Esophagus muscularis mucosa (tissue), 4 donors: Measurements from ENCODE around the gene EEF2K. TPM values are rescaled to one million over a fixed set of nuclear protein-coding genes. Genes with fewer than 3 reads are reported as not detected.
A peak's percentile ranks its signal among the peaks of the same experiment; 100 is the strongest.

Source experiments
- DNase-seq: peaks from one replicate; pipeline ENCODE4 v3.0.0-alpha.2; 2017; ENCODE audit errors: extremely low spot score
- H3K27ac ChIP-seq, 4 donors: fragments of 200-600 bp; sonication (generic); replicated peaks in 1 of 4; 1 replicate in 3 of 4; 2 replicates in 1 of 4; pipeline ENCODE4 v1.5.1; 2016 to 2019; ENCODE audit warnings: mild to moderate bottlenecking in 1 of 4
- H3K27me3 ChIP-seq, 4 donors: fragments of 200-600 bp; sonication (generic); one replicate each; pipeline versions ENCODE4 v1.5.1 to v1.6.0; 2016 to 2019
- H3K36me3 ChIP-seq, 4 donors: fragments of 200-600 bp; sonication (generic); one replicate each; pipeline ENCODE4 v1.5.1; 2016 to 2019
- H3K4me1 ChIP-seq, 4 donors: fragments of 200-600 bp; sonication (generic); one replicate each; pipeline ENCODE4 v1.5.1; 2016 to 2019
- H3K4me3 ChIP-seq, 4 donors: fragments of 200-600 bp; sonication (generic); 1 replicate in 2 of 4; 2 replicates in 2 of 4; pipeline ENCODE4 v1.5.1; 2016 to 2019; ENCODE audit warnings: mild to moderate bottlenecking in 4 of 4, moderate library complexity in 1 of 4
- H3K9me3 ChIP-seq, 4 donors: fragments of 200-600 bp; sonication (generic); 1 replicate in 3 of 4; 2 replicates in 1 of 4; pipeline ENCODE4 v1.5.1; 2016 to 2019
- CTCF ChIP-seq, 3 experiments: fragments of 200-600 bp in 2 of 3; fragments of 450-650 bp in 1 of 3; sonication (generic) in 2 of 3; IDR thresholded peaks; one replicate each; pipeline ENCODE4 v1.5.1; 2017 to 2019; ENCODE audit warnings: antibody characterized with exemption in 3 of 3, mild to moderate bottlenecking in 2 of 3, moderate library complexity in 1 of 3
- EP300 ChIP-seq: sonication (generic); formaldehyde crosslinking; IDR thresholded peaks from one replicate; pipeline ENCODE4 v1.6.1; 2017; ENCODE audit warnings: antibody characterized with exemption
- POLR2A ChIP-seq: fragments of 450-650 bp; IDR thresholded peaks from one replicate; pipeline ENCODE4 v1.6.1; 2017; ENCODE audit warnings: antibody characterized with exemption, moderate library complexity, mild to moderate bottlenecking, low read depth
- POLR2AphosphoS5 ChIP-seq, 2 donors: sonication (generic); formaldehyde crosslinking; IDR thresholded peaks; one replicate each; pipeline ENCODE4 v1.6.1; 2017; ENCODE audit warnings: antibody characterized with exemption in 2 of 2
- WGBS: methylation state at CpG from one replicate; pipeline ENCODE4 v1.1.5; 2018; 5-methylcytosine and 5-hydroxymethylcytosine counted together
- intact Hi-C: fragments of 100-400 bp; cut with DNase I; formaldehyde crosslinking; loops from one replicate; pipeline ENCODE4 v1.15.1; 2023
- total RNA-seq, 4 donors: library from RNA; depleted of rRNA; stranded (reverse); fragments of >200 nt; gene quantifications; one replicate each; pipeline versions ENCODE4 v1.1.0 to v1.2.1, GENCODE V29; 2016

EEF2K gene
- total RNA-seq, 4 donors from 2014 or later, result 18.1 to 37.7 (median 31.6) TPM

DNA sequence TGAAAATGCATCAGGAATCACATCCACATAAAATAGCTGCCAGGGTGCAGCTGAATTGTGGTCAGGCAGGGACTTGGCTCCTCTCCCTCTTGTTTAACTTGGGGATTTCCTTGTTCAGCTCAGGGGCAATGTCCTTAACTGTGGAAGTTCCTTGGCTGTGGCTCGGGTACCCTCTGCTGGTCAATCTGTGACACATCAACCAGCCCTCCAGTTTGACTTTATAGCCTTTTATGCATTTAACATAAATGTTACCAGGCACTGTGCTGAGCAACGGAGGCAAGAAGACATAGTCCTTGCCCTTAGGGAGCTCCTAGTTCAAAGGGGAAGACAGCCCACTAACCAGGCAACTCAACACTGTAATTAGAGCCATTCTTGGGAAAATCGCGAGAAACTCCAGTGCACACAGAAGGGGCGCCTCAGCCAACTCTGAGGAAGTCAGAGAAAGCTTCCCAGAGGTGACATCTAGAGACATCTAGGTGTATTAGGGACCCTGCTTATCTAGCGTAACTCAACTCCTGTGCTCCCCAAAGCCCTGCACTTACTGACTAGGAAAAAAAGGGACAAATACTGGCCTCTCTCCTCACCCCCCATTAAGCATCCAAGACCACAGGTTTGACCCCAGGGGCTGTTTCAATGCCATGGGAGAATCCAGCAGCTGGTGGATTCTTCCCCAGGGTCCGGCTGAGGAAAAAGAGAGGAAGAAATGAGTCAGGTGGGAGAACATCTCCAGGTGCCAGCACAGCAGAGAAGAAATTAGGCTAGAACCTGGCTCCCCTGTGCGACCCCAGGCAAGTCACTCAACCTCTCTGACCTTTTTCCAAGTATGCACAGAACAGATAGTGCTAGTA lies 17.3 kb upstream of the EEF2K start:
- no peaks in the 10 kb centered on the region for H3K36me3 ChIP-seq
- peak in 1 of 2 donors; percentile 49 for TF ChIP-seq POLR2AphosphoS5 (IDR thresholded peaks at IDR 0.05)
- TF ChIP-seq EP300, result no peak
- TF ChIP-seq CTCF (IDR thresholded peaks at IDR 0.05), result peak; percentile 81 to 92 (median 90)
- no peak for DNase-seq
- peaks cover 21 to 41% (median 37%) of the 10 kb centered on the region in 4 donors for H3K4me1 ChIP-seq
- H3K9me3 ChIP-seq, result no peaks in the 10 kb centered on the region
- no peaks in the 10 kb centered on the region for H3K27me3 ChIP-seq
- 29% methylated on average over 8 of the region's 8 CpGs for WGBS
- intact Hi-C loops, result loop anchor here (1.0 to 5.0 kb wide), 4 partner anchors 107 to 237 kb away; partner anchors contain the start of gene UQCRC2
- H3K27ac ChIP-seq, result peak overlapping the region; percentile 94 to 96 (median 94)
- peak overlapping the region in 2 of 4 donors; percentile 79 to 86 for H3K4me3 ChIP-seq

GRCh38 chr16:22189473-22190080 lies 16.5 kb upstream of the EEF2K start:
- H3K36me3 ChIP-seq, result no peaks in the 10 kb centered on the region
- 7% methylated on average over 17 of the region's 18 CpGs for whole genome bisulfite sequencing
- peaks cover 21 to 41% (median 37%) of the 10 kb centered on the region in 4 donors for H3K4me1 ChIP-seq
- peak overlapping the region; percentile 76 to 86 (median 79) for H3K4me3 ChIP-seq
- no peaks in the 10 kb centered on the region for H3K9me3 ChIP-seq
- H3K27me3 ChIP-seq, result no peaks in the 10 kb centered on the region
- no peak for DNase-seq
- H3K27ac ChIP-seq, result peak overlapping the region; percentile 94 to 96 (median 94)
- intact Hi-C loops, result loop anchor here (1.0 to 5.0 kb wide), 4 partner anchors 107 to 237 kb away; partner anchors contain the start of gene UQCRC2
- TF ChIP-seq POLR2A (no peak), POLR2AphosphoS5 (IDR thresholded peaks at IDR 0.05) (no peak), CTCF (IDR thresholded peaks at IDR 0.05) (no peak), EP300 (no peak)

DNA sequence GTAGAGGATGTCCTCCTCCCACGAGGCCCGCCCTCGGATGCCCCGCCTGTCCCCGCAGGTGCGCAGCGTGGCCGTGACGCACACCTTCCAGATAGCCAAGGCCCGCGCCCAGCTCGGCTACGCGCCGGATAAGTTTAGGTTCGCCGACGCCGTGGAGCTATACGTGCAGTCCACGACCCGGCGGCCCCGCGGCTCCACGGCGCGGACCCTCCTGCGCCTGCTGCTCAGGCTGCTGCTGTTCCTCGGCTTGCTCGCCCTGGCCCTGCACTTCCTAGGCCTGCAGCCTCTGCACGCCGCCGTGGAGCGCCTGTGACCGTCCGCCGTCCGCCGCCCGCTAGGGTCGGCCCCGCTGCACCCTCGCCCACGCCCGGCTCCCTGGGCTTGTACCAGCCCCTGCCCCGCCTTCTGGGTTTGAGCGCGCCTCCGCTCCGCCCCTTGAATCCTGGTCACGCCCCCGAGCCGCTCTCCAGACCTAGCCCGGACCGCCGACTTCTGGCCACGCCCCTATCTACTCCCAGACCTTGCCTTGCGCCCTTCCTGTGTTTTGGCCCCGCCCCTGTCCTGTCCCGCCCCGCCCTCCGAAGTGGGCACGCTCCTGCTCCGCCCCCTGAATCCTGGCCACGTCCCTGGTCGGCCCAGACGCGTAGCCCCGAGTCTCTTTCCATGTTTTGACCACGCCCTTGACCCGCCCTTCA lies 15.8 kb upstream of the EEF2K start:
- peaks cover 21 to 43% (median 39%) of the 10 kb centered on the region in 4 donors for H3K4me1 ChIP-seq
- H3K4me3 ChIP-seq, result peak overlapping the region; percentile 76 to 86 (median 79)
- WGBS, result 0% methylated on average over 9 of the region's 72 CpGs
- DNase-seq, result peak; percentile 93
- H3K9me3 ChIP-seq, result no peaks in the 10 kb centered on the region
- peak overlapping the region; percentile 94 to 96 (median 94) for H3K27ac ChIP-seq
- H3K36me3 ChIP-seq, result no peaks in the 10 kb centered on the region
- intact Hi-C loops, result no loop called here
- H3K27me3 ChIP-seq, result no peaks in the 10 kb centered on the region
- peak in 1 of 2 donors; percentile 74 for TF ChIP-seq POLR2AphosphoS5 (IDR thresholded peaks at IDR 0.05)
- TF ChIP-seq EP300, result no peak
- no peak for TF ChIP-seq CTCF (IDR thresholded peaks at IDR 0.05)
- no peak for TF ChIP-seq POLR2A

DNA sequence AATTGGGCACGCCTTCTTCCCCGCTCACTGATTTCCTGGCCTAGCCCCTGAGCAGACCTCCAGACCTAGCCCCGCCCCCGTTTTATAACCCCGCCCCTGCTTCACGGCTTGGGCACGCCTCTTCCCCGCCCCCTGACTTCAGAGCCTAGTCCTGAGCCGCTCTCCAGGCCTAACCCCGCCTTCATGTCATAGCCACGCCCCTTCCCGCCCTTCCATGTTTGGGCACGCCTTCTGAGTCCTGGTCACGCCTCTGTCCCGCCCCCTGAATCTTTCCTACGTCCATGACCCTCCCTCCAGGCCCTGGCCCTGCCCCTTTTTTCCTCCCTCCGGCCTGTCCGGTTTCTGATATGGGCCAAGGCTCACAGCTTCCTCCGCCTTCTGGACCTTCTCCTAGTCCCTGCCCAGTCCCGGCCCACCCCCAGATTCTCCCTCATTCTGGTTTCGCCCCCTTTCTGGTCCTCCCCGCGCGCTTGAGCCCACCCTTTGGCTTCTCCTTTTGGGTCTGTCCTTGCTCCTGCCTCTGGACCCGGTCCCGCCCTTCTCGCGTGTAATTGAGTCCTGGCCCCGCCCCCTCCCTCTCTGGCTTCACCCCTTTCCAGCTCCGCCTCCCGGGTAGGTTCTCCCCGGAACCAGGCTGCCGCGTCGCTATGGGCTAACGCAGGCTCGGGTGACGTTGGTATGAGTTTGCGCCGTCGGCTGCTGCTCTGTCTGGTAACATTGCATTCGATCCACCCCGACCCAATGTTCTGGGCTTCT lies 15.1 kb upstream of the EEF2K start:
- peak; percentile 100 for DNase-seq
- H3K36me3 ChIP-seq, result no peaks in the 10 kb centered on the region
- H3K4me1 ChIP-seq, result peaks cover 21 to 46% (median 43%) of the 10 kb centered on the region in 4 donors
- peak overlapping the region; percentile 94 to 96 (median 94) for H3K27ac ChIP-seq
- H3K9me3 ChIP-seq, result no peaks in the 10 kb centered on the region
- H3K27me3 ChIP-seq, result no peaks in the 10 kb centered on the region
- under 1% methylated on average over 41 of the region's 43 CpGs for WGBS
- TF ChIP-seq POLR2AphosphoS5 (IDR thresholded peaks at IDR 0.05) (peak in 1 of 2 donors; percentile 95), CTCF (IDR thresholded peaks at IDR 0.05) (no peak), POLR2A (peak; percentile 61), EP300 (no peak)
- intact Hi-C loops, result no loop called here
- H3K4me3 ChIP-seq, result peak overlapping the region; percentile 76 to 86 (median 79)
